ENCODE data around the gene RAD51B.

DNA sequence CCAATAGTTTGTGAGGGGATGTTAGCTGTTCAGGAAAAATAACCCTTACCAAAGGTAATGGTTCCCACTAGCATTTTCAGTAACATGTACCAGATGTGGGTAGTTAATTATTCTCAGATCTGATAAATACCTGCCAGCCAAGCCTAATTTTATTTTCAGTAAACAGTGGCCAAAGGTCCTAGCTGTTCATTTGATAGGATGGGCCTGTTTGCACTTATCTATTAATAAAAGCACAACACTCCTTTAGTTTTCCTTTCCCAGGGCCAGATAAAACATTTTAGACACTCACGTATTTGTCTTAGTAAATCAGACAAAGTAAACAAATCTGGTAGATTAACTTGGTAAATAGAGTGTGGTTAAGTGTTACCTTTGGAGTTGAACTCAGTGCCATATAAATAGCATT, 345.1 kb downstream of the RAD51B start:
- no peak for TF ChIP-seq POLR2A (IDR thresholded peaks at IDR 0.05)
- TF ChIP-seq CTCF (IDR thresholded peaks at IDR 0.05): no peak

Data from thyroid gland (tissue), 4 donors.